CD4-positive, alpha-beta T cell (primary cell): ENCODE data around the gene RAD51B. TPM values are rescaled to one million over a fixed set of nuclear protein-coding genes. Genes with fewer than 3 reads are reported as not detected.

Source experiments
- ATAC-seq: fragments of 200-7000 bp; cut with Tn5 transposase; one replicate; pipeline ENCODE4 v1.10.0; 2022; ENCODE audit warnings: mild to moderate bottlenecking; ENCODE audit not compliant: poor library complexity
- CTCF ChIA-PET: fragments of 350-600 bp; sonication (Branson Sonifier 250); formaldehyde crosslinking; loops from one replicate; lab custom pipeline; 2021; ENCODE audit warnings: antibody characterized with exemption, inconsistent platforms; lab: Charles Lee
- POLR2A ChIA-PET: fragments of 350-600 bp; sonication (Branson Sonifier 250); formaldehyde crosslinking; loops from one replicate; lab custom pipeline; 2021; ENCODE audit warnings: antibody characterized with exemption, inconsistent platforms; lab: Charles Lee
- DNase-seq, 14 experiments: peaks; one replicate each; pipeline ENCODE4 v3.0.0-alpha.2; 2013 to 2020; ENCODE audit warnings: mixed read lengths in 2 of 14
- H3K27ac ChIP-seq, 2 donors: one replicate each; pipeline versions ENCODE4 v1.5.1 to v1.7.0; 2013; ENCODE audit warnings: low read length in 2 of 2, low read depth in 1 of 2, mild to moderate bottlenecking in 1 of 2
- H3K27me3 ChIP-seq, 2 experiments: 1 replicate in 1 of 2; 2 replicates in 1 of 2; pipeline versions ENCODE4 v1.6.1 to v1.7.0; 2013; ENCODE audit warnings: low read length in 2 of 2, control low read depth in 1 of 2, mild to moderate bottlenecking in 1 of 2, moderate library complexity in 1 of 2; ENCODE audit not compliant: insufficient read depth in 2 of 2, control insufficient read depth in 1 of 2
- H3K36me3 ChIP-seq: one replicate; pipeline ENCODE4 v1.6.1; 2013; ENCODE audit warnings: low read length, control low read depth; ENCODE audit not compliant: insufficient read depth
- H3K4me1 ChIP-seq: one replicate; pipeline ENCODE4 v1.6.1; 2013; ENCODE audit warnings: low read length, control low read depth; ENCODE audit not compliant: insufficient read depth
- H3K4me3 ChIP-seq: one replicate; pipeline ENCODE4 v1.5.1; 2013; ENCODE audit warnings: mild to moderate bottlenecking, low read length, moderate library complexity
- H3K9me3 ChIP-seq, 2 experiments: 1 replicate in 1 of 2; 2 replicates in 1 of 2; pipeline versions ENCODE4 v1.6.1 to v1.7.0; 2013; ENCODE audit warnings: low read length in 2 of 2, mild to moderate bottlenecking in 2 of 2, control low read depth in 1 of 2, moderate library complexity in 1 of 2; ENCODE audit not compliant: control insufficient read depth in 1 of 2, insufficient read depth in 1 of 2
- H3K27ac Mint-ChIP-seq: one replicate; pipeline ENCODE4 v1.8.0; 2020; ENCODE audit warnings: mixed read lengths
- H3K27me3 Mint-ChIP-seq: one replicate; pipeline ENCODE4 v1.8.0; 2021; ENCODE audit warnings: mixed read lengths
- H3K36me3 Mint-ChIP-seq: one replicate; pipeline ENCODE4 v1.8.0; 2021; ENCODE audit warnings: low read depth, mixed read lengths
- H3K4me1 Mint-ChIP-seq: one replicate; pipeline ENCODE4 v1.8.0; 2021; ENCODE audit warnings: low read depth, mixed read lengths
- H3K4me3 Mint-ChIP-seq: one replicate; pipeline ENCODE4 v1.8.0; 2020; ENCODE audit warnings: mild to moderate bottlenecking, mixed read lengths
- H3K9me3 Mint-ChIP-seq: one replicate; pipeline ENCODE4 v1.8.0; 2020; ENCODE audit warnings: mixed read lengths
- intact Hi-C, 2 experiments: fragments of 100-400 bp; cut with DNase I in 1 of 2; cut with micrococcal nuclease in 1 of 2; formaldehyde crosslinking; loops; one replicate each; pipeline versions ENCODE4 v1.15.1 to v1.9.0; 2023 to 2025; cut with DNase I, micrococcal nuclease
- total RNA-seq, 174 experiments: library from RNA in 2 of 174; stranded (reverse) in 2 of 174; gene quantifications; one replicate each; pipeline ENCODE4 v1.2.3 and lab custom pipeline; 2021 to 2026
- TF ChIP-seq, protein P1 (sequence below): fragments of 200-600 bp; IDR thresholded peaks from one replicate; pipeline ENCODE4 v1.8.0; 2022; ENCODE audit warnings: antibody characterized with exemption, mild to moderate bottlenecking

RAD51B gene
- total RNA-seq, 2 experiments from 2014 or later, result 18.4 to 20.0 TPM

DNA sequence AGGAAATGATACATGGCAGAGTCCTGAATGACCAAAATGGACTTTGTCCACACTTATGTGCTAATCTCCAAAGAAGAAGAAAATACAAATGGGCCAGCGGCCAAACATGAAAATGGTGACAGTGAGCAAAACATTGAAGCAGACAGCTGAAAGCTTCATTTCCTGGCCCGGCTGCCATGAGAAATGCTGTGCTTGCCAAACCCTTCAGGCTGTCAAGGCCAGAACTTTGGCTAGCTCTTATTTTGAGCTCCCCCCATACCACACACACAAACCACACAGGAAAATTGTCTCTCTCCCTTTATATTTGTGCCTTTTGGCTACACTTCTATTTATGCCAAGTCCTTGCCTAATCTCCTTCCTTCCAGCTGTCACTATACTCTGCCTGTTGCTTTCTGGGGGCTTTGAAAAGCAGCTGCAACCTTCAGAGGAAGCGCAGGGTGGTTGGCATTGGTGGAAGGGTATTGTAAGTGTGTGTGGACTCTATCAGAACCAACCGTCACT, 323.8 kb downstream of the RAD51B start:
- Histone ChIP-seq H3K4me3 (no peak overlapping the region), H3K36me3 (no peaks in the 10 kb centered on the region), H3K27ac (no peak overlapping the region), H3K4me1 (peaks cover 10% of the 10 kb centered on the region), H3K27me3 (no peaks in the 10 kb centered on the region), H3K9me3 (no peaks in the 10 kb centered on the region)
- Mint-ChIP-seq H3K27me3 (no peaks in the 10 kb centered on the region), H3K9me3 (peaks cover 3% of the 10 kb centered on the region), H3K36me3 (peaks cover 12% of the 10 kb centered on the region), H3K4me1 (peaks cover 29% of the 10 kb centered on the region), H3K4me3 (no peak overlapping the region), H3K27ac (no peak overlapping the region)
- POLR2A ChIA-PET, result interaction anchor here (0.7 to 1.2 kb wide), 4 partner anchors 8 to 18 kb away, joined by 3 to 4 read pairs (median 3); no protein-coding TSS in a partner anchor
- ATAC-seq (no peak), DNase-seq (no peak)
- CTCF ChIA-PET, result interaction anchor here (1.1 kb wide), 1 partner anchor 19 kb away, joined by 4 read pairs; no protein-coding TSS in a partner anchor
- intact Hi-C loops, result no loop called here
- TF ChIP-seq, protein P1, sequence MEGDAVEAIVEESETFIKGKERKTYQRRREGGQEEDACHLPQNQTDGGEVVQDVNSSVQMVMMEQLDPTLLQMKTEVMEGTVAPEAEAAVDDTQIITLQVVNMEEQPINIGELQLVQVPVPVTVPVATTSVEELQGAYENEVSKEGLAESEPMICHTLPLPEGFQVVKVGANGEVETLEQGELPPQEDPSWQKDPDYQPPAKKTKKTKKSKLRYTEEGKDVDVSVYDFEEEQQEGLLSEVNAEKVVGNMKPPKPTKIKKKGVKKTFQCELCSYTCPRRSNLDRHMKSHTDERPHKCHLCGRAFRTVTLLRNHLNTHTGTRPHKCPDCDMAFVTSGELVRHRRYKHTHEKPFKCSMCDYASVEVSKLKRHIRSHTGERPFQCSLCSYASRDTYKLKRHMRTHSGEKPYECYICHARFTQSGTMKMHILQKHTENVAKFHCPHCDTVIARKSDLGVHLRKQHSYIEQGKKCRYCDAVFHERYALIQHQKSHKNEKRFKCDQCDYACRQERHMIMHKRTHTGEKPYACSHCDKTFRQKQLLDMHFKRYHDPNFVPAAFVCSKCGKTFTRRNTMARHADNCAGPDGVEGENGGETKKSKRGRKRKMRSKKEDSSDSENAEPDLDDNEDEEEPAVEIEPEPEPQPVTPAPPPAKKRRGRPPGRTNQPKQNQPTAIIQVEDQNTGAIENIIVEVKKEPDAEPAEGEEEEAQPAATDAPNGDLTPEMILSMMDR, result no peak

DNA sequence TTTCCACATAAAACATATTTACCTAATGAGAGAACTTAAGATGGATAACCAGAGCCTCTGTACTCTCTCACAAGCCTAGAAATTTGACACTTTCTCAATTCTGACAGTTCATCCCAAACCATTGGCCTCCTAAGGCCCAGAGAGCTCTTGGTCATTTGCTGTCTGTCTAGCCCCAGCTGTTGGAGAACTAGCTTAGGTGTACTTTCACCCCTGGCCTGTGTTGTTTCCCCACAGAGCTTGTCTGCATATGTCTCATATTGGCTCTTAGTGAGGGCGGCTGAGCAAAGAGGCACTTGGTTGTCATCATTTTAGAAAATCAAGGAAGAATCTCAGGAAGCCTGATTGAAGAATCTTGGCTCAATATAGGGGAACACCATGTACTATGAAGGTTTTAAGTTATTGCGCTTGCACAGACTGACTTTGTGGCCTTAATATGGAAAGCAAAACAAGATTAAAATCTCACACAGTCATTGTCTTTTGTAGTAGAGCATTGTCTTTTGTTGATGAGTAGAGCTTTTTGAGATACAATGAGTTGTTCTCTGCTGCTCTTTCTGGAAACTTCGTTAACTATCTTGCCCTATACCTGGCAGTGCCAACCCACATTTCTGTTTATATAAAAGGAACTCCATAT, 324.6 kb downstream of the RAD51B start:
- Mint-ChIP-seq H3K9me3 (peaks cover 10% of the 10 kb centered on the region), H3K4me1 (peaks cover 29% of the 10 kb centered on the region), H3K27me3 (no peaks in the 10 kb centered on the region), H3K4me3 (no peak overlapping the region), H3K36me3 (peaks cover 20% of the 10 kb centered on the region), H3K27ac (no peak overlapping the region)
- no peak for ATAC-seq
- Histone ChIP-seq H3K27ac (no peak overlapping the region), H3K4me1 (peaks cover 10% of the 10 kb centered on the region), H3K4me3 (no peak overlapping the region), H3K36me3 (no peaks in the 10 kb centered on the region), H3K9me3 (no peaks in the 10 kb centered on the region), H3K27me3 (no peaks in the 10 kb centered on the region)
- intact Hi-C loops, result no loop called here
- no peak for DNase-seq
- TF ChIP-seq, protein P1, result no peak
- CTCF ChIA-PET, result interaction anchor here (1.1 kb wide), 1 partner anchor 20 kb away, joined by 4 read pairs; no protein-coding TSS in a partner anchor
- POLR2A ChIA-PET, result interaction anchor here (0.7 to 1.2 kb wide), 4 partner anchors 9 to 17 kb away, joined by 3 to 4 read pairs (median 3); no protein-coding TSS in a partner anchor

DNA sequence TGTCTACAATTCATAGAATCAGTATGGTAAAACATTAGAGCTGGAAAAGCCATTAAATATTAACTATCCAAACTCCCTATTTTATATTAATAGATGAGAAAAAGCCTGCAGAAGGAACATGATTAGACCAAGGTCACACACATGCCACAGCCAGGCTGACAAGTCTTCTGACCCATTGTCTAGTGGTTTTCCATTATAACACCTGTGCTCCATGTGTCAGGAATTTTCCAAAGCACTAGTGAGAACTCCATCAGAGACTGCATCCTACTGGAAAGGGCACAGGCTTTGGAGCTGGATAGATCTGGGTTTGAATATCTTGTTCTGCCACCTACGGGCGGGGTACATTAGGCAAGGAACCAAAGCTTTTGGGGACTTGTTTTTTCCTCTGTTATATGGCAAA, 325.5 kb downstream of the RAD51B start:
- H3K9me3 ChIP-seq, result no peaks in the 10 kb centered on the region
- Mint-ChIP-seq H3K4me3 (no peak overlapping the region), H3K27me3 (no peaks in the 10 kb centered on the region), H3K36me3 (peaks cover 25% of the 10 kb centered on the region), H3K9me3 (peaks cover 10% of the 10 kb centered on the region), H3K4me1 (peaks cover 29% of the 10 kb centered on the region), H3K27ac (no peak overlapping the region)
- no peak for ATAC-seq
- no peaks in the 10 kb centered on the region for H3K36me3 ChIP-seq
- CTCF ChIA-PET, result no interaction called here
- no peak overlapping the region for H3K27ac ChIP-seq
- peaks cover 10% of the 10 kb centered on the region for H3K4me1 ChIP-seq
- intact Hi-C loops, result no loop called here
- POLR2A ChIA-PET, result interaction anchor here (0.7 kb wide), 1 partner anchor 651 kb away, joined by 3 read pairs; no protein-coding TSS in a partner anchor
- DNase-seq, result no peak
- H3K4me3 ChIP-seq, result no peak overlapping the region
- TF ChIP-seq, protein P1, result no peak
- H3K27me3 ChIP-seq, result no peaks in the 10 kb centered on the region
